Measurements from ENCODE around the gene MGLL.

The MGLL gene

GRCh38 chr3:127745656-127746399 lies 76.5 kb downstream of the MGLL start:
- TF ChIP-seq, protein P1, sequence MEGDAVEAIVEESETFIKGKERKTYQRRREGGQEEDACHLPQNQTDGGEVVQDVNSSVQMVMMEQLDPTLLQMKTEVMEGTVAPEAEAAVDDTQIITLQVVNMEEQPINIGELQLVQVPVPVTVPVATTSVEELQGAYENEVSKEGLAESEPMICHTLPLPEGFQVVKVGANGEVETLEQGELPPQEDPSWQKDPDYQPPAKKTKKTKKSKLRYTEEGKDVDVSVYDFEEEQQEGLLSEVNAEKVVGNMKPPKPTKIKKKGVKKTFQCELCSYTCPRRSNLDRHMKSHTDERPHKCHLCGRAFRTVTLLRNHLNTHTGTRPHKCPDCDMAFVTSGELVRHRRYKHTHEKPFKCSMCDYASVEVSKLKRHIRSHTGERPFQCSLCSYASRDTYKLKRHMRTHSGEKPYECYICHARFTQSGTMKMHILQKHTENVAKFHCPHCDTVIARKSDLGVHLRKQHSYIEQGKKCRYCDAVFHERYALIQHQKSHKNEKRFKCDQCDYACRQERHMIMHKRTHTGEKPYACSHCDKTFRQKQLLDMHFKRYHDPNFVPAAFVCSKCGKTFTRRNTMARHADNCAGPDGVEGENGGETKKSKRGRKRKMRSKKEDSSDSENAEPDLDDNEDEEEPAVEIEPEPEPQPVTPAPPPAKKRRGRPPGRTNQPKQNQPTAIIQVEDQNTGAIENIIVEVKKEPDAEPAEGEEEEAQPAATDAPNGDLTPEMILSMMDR (IDR thresholded peaks at IDR 0.05; ENCODE audit: control insufficient read depth, extremely low read depth, insufficient read depth): no peak
- no peak for DNase-seq (ENCODE audit: low read depth)
- H3K4me3 ChIP-seq (ENCODE audit: low read depth, low read length): no peak overlapping the region

DNA sequence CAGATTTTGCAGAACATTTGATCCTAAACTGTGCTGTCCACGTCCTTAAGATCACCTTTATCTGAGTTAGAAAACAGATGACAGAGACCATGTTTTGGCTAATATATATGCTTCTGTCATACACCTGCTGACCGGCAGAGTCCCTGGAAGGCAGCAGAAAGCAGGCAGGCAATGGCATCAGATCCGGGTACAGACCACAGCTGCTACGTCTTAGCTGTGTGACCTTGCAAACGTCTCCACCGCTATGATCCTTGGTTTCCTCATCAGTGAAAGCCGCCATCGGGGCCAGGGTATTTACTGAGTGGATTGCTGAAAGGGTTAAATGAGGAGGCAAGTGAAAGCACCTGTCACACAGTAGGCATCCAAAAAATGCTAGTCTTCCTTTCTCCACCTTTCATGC lies 77.4 kb downstream of the MGLL start:
- H3K4me3 ChIP-seq (ENCODE audit: low read depth, low read length): no peak overlapping the region
- no peak for DNase-seq (ENCODE audit: low read depth)
- TF ChIP-seq, protein P1 (IDR thresholded peaks at IDR 0.05; ENCODE audit: control insufficient read depth, extremely low read depth, insufficient read depth): no peak

DNA sequence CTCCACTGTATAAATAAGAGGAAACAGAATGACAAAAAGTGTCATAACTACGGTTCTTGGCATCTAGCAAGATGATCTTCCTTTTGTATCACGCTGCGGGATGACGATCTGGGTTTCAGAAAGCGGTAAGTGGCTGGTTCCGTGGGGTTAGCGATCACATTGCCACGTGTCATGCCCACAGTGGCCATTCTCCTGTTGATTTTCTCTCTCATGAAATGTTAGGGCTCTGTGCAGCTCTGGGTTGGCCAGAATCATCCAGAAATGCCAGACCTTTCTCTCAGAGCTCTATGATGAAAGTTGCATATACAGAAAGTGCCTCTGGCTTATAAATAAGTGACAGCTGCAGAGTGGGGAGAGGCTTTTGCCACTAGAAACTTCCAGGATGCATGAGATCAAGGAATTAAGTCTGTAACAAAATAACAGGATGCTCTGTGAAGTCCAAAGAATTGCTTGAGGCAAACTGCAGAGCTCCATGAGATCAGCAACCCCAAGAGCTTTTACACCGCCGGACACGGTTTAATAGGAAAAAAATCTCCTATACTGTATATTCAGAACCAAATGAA lies 78.0 kb downstream of the MGLL start:
- DNase-seq (ENCODE audit: low read depth): no peak
- TF ChIP-seq, protein P1 (IDR thresholded peaks at IDR 0.05; ENCODE audit: control insufficient read depth, extremely low read depth, insufficient read depth): no peak

DNA sequence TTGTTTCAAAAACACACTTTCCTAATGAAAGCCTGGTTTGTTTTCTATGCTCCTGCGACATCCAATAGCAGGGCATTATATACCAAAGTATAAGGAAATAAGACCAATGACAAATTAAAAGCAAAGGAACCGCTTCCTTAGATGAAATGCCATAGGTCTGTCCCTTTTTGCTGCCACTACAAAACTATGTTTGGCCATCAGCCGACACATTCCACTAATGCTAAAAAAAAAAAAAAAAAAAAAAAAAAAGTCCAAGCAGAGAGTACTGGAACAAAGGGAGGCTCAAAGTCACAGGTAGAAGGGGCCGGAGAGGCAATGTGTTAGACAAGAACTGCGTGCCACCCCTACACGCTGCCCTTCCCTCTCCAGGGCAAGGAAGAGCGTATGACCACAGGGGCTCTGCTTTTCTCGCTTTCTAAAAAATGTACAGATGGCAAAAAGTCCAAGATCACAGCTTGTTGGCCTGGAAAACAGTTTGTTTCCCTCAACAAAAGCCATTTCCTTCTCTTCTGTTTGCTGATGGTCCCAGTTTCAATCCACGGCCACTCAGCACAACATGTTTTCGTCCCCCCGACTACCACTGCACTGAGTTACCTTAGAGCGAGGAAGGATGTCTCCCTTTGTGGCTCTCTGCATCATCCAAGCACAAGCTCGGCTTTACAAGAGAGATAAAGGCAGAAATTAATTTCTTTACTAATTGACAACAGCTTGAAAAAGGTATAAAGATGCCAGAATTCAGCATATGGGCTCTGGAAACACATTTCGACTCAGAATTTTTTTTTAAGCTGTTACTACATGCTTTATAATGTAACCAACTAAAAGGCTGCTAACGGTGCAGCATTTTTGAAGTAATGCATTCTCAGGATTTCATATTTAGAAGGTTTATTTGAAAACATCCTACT lies 78.7 kb downstream of the MGLL start:
- no peak for DNase-seq (ENCODE audit: low read depth)
- no peak overlapping the region for H3K4me3 ChIP-seq (ENCODE audit: low read depth, low read length)
- TF ChIP-seq, protein P1 (IDR thresholded peaks at IDR 0.05; ENCODE audit: control insufficient read depth, extremely low read depth, insufficient read depth): no peak

More for the DNA sequence above, 78.0 kb downstream of the MGLL start:
- H3K4me3 ChIP-seq (ENCODE audit: low read depth, low read length): no peak overlapping the region

DNA sequence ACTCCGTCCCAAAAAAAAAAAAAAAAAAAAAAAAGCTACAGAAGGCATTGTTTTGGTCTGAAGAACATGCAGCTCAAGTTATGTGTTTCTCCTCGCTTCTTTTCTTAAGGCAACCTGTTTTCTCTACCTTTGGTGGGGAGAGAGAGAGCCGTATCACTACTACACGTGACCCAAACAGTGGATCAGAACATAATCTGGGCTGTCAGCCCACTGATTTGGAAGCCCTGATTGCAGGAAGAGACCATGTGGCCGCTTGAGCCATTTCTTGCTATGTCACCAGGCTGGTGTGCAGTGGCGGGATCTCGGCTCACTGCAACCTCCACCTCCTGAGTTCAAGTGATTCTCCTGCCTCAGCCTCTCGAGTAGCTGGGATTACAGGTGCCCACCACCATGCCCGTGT lies 79.7 kb downstream of the MGLL start:
- no peak for DNase-seq (ENCODE audit: low read depth)
- TF ChIP-seq, protein P1 (IDR thresholded peaks at IDR 0.05; ENCODE audit: control insufficient read depth, extremely low read depth, insufficient read depth): no peak
- H3K4me3 ChIP-seq (ENCODE audit: low read depth, low read length): no peak overlapping the region

GRCh38 chr3:127741690-127742089 lies 80.6 kb downstream of the MGLL start:
- H3K4me3 ChIP-seq (ENCODE audit: low read depth, low read length): no peak overlapping the region
- DNase-seq (ENCODE audit: low read depth): no peak
- TF ChIP-seq, protein P1 (IDR thresholded peaks at IDR 0.05; ENCODE audit: control insufficient read depth, extremely low read depth, insufficient read depth): no peak

Data from LNCaP clone FGC (cell line).